ENCODE measurements around the gene MXI1. TPM values are rescaled to one million over a fixed set of nuclear protein-coding genes. Genes with fewer than 3 reads are reported as not detected.
A peak's percentile ranks its signal among the peaks of the same experiment; 100 is the strongest.
"Not testable (repeated sequence)": the region's sequence is repeated elsewhere in the genome, so short reads cannot be mapped to it uniquely, and the experiment has no call there.

The MXI1 gene
- total and polyA plus RNA-seq, 9 donors, result 41.9 to 100 (median 63.5) TPM

- intact Hi-C loops (cut with DNase I), result no loop called here
- no peak overlapping the region for H3K27ac ChIP-seq
- peaks cover 3% of the 10 kb centered on the region for H3K4me1 ChIP-seq (ENCODE audit: insufficient read depth)
- no peaks in the 10 kb centered on the region for H3K36me3 ChIP-seq
- TF ChIP-seq EP300 (IDR thresholded peaks at IDR 0.05) (no peak), POLR2A (IDR thresholded peaks at IDR 0.05) (no peak)
- TF ChIP-seq, protein P1, sequence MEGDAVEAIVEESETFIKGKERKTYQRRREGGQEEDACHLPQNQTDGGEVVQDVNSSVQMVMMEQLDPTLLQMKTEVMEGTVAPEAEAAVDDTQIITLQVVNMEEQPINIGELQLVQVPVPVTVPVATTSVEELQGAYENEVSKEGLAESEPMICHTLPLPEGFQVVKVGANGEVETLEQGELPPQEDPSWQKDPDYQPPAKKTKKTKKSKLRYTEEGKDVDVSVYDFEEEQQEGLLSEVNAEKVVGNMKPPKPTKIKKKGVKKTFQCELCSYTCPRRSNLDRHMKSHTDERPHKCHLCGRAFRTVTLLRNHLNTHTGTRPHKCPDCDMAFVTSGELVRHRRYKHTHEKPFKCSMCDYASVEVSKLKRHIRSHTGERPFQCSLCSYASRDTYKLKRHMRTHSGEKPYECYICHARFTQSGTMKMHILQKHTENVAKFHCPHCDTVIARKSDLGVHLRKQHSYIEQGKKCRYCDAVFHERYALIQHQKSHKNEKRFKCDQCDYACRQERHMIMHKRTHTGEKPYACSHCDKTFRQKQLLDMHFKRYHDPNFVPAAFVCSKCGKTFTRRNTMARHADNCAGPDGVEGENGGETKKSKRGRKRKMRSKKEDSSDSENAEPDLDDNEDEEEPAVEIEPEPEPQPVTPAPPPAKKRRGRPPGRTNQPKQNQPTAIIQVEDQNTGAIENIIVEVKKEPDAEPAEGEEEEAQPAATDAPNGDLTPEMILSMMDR (IDR thresholded peaks at IDR 0.05), result no peak
- no peak for DNase-seq
- no peaks in the 10 kb centered on the region for H3K9me3 ChIP-seq
- no peak overlapping the region for H3K4me3 ChIP-seq
- no peaks in the 10 kb centered on the region for H3K27me3 ChIP-seq
These were observed 61.0 kb downstream of the MXI1 start for GRCh38 chr10:110268442-110268841.

- WGBS, 3 donors, result 39 to 55% (median 53%) methylated on average over 2 of the region's 2 CpGs
- no peak for DNase-seq
- Histone ChIP-seq H3K9me3 (no peaks in the 10 kb centered on the region), H3K4me3 (no peak overlapping the region), H3K36me3 (no peaks in the 10 kb centered on the region), H3K27ac (peak overlapping the region in 1 of 2 donors; percentile 4), H3K4me1 (ENCODE audit: insufficient read depth) (peaks cover 4% of the 10 kb centered on the region), H3K27me3 (no peaks in the 10 kb centered on the region)
- TF ChIP-seq, protein P1 (IDR thresholded peaks at IDR 0.05), result no peak
- TF ChIP-seq POLR2A (IDR thresholded peaks at IDR 0.05) (no peak), EP300 (IDR thresholded peaks at IDR 0.05) (no peak)
- intact Hi-C loops (cut with DNase I), result no loop called here
These were observed 61.6 kb downstream of the MXI1 start for GRCh38 chr10:110268971-110269370.

- H3K27me3 ChIP-seq, result no peaks in the 10 kb centered on the region
- DNase-seq, result no peak
- no peak overlapping the region for H3K4me3 ChIP-seq
- peaks cover 4% of the 10 kb centered on the region for H3K4me1 ChIP-seq (ENCODE audit: insufficient read depth)
- no peaks in the 10 kb centered on the region for H3K9me3 ChIP-seq
- 6 to 9% (median 6%) methylated on average over 4 of the region's 4 CpGs for WGBS, 3 donors
- no peaks in the 10 kb centered on the region for H3K36me3 ChIP-seq
- TF ChIP-seq EP300 (IDR thresholded peaks at IDR 0.05) (no peak), POLR2A (IDR thresholded peaks at IDR 0.05) (no peak)
- TF ChIP-seq, protein P1 (IDR thresholded peaks at IDR 0.05), result no peak
- intact Hi-C loops (cut with DNase I), result loop anchor here in 2 of 4 donors (5.0 to 10.0 kb wide), 2 partner anchors 42 to 45 kb away; no protein-coding TSS in a partner anchor
- H3K27ac ChIP-seq, result peak overlapping the region in 1 of 2 donors; percentile 4
These were observed 62.2 kb downstream of the MXI1 start for GRCh38 chr10:110269374-110270318.

- not testable (repeated sequence) for H3K36me3 ChIP-seq
These were observed 65.6 kb downstream of the MXI1 start for GRCh38 chr10:110272995-110273394.

DNA sequence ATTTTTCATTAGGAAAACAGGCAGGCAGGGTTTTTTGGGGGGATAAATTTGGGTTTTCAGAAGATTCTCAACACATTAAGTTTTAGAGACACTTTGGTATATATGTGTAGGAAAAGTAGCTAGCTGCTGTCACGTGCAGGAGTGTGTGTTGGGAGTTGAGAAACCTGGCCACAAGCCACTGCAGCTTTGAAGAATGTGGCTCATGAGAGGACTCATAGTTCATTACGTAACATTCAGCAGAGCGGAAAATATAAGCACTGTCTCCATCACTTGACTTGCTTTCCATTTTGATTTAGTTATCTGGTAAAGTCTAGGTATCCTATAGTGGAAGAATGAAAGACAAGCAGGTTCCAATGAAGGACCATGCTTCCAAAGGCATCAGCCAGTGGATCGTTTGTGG, 66.1 kb downstream of the MXI1 start:
- no peak for TF ChIP-seq EP300 (IDR thresholded peaks at IDR 0.05)
- Histone ChIP-seq H3K9me3 (no peaks in the 10 kb centered on the region), H3K27ac (no peak overlapping the region), H3K4me3 (no peak overlapping the region), H3K36me3 (no peaks in the 10 kb centered on the region), H3K4me1 (ENCODE audit: insufficient read depth) (peaks cover 7% of the 10 kb centered on the region), H3K27me3 (no peaks in the 10 kb centered on the region)
- intact Hi-C loops (cut with DNase I), result loop anchor here in 2 of 4 donors (5.0 to 10.0 kb wide), 2 partner anchors 46 to 49 kb away; no protein-coding TSS in a partner anchor
- 43 to 57% (median 57%) methylated on average over 4 of the region's 4 CpGs for WGBS, 3 donors
- DNase-seq, result peak; percentile 44 to 86 (median 68)

More at GRCh38 chr10:110272995-110273394, 65.6 kb downstream of the MXI1 start:
- DNase-seq; H3K27me3 ChIP-seq; H3K27ac ChIP-seq; H3K4me1 ChIP-seq (ENCODE audit: insufficient read depth); H3K4me3 ChIP-seq; H3K9me3 ChIP-seq: not testable (repeated sequence)
- WGBS, 3 donors, result 84 to 87% (median 86%) methylated on average over 15 of the region's 15 CpGs
- intact Hi-C loops (cut with DNase I), result loop anchor here in 2 of 4 donors (5.0 to 10.0 kb wide), 2 partner anchors 46 to 48 kb away; no protein-coding TSS in a partner anchor
